Keratinocyte (primary cell): ENCODE measurements around the gene FNDC10. TPM values are rescaled to one million over a fixed set of nuclear protein-coding genes. Genes with fewer than 3 reads are reported as not detected.

Experiments
- DNase-seq: peaks from one replicate; pipeline ENCODE4 v3.0.0-alpha.2; 2011; ENCODE audit warnings: low read depth, missing footprints, low spot score
- FAIRE-seq: peaks from 2 replicates; lab custom pipeline; 2011; peaks lifted over from hg19 to GRCh38; lab: Jason Lieb, UNC
- H2AFZ ChIP-seq: 2 replicates; pipeline ENCODE4 v1.6.0; 2012; ENCODE audit warnings: low read length, control low read depth, inconsistent platforms; ENCODE audit not compliant: control insufficient read depth
- H3K27ac ChIP-seq: 2 replicates; pipeline ENCODE4 v1.5.1; 2011; ENCODE audit warnings: low read length; ENCODE audit not compliant: control insufficient read depth, insufficient read depth
- H3K27me3 ChIP-seq: 3 replicates; pipeline ENCODE4 v1.6.0; 2011; ENCODE audit warnings: low read length; ENCODE audit not compliant: control insufficient read depth, insufficient read depth; ENCODE audit errors: extremely low read depth
- H3K36me3 ChIP-seq, 2 experiments: 2 replicates in 1 of 2; 3 replicates in 1 of 2; pipeline ENCODE4 v1.5.1; 2011; ENCODE audit warnings: low read length in 2 of 2, mild to moderate bottlenecking in 1 of 2; ENCODE audit not compliant: control insufficient read depth in 2 of 2, insufficient read depth in 2 of 2; ENCODE audit errors: extremely low read depth in 1 of 2
- H3K4me1 ChIP-seq: 3 replicates; pipeline ENCODE4 v1.5.1; 2011; ENCODE audit warnings: low read length; ENCODE audit not compliant: control insufficient read depth, insufficient read depth; ENCODE audit errors: extremely low read depth
- H3K4me2 ChIP-seq: 3 replicates; pipeline ENCODE4 v1.6.0; 2011; ENCODE audit warnings: low read depth, low read length; ENCODE audit not compliant: control insufficient read depth, insufficient read depth; ENCODE audit errors: extremely low read depth
- H3K4me3 ChIP-seq, 3 experiments: fragments of 200-600 bp in 1 of 3; sonication (generic) in 1 of 3; 2 replicates in 2 of 3; 3 replicates in 1 of 3; pipeline ENCODE4 v1.5.1; 2011 to 2016; ENCODE audit warnings: low read length in 3 of 3, mild to moderate bottlenecking in 3 of 3, control low read depth in 2 of 3, inconsistent platforms in 1 of 3, low read depth in 1 of 3, mixed read lengths in 1 of 3, mixed run types in 1 of 3, moderate library complexity in 1 of 3; ENCODE audit not compliant: control insufficient read depth in 2 of 3, insufficient read depth in 2 of 3; ENCODE audit errors: extremely low read depth in 1 of 3
- H3K79me2 ChIP-seq: 2 replicates; pipeline ENCODE4 v1.6.0; 2012; ENCODE audit warnings: low read length; ENCODE audit not compliant: control insufficient read depth, insufficient read depth
- H3K9ac ChIP-seq: 3 replicates; pipeline ENCODE4 v1.6.0; 2011; ENCODE audit warnings: low read length; ENCODE audit not compliant: control insufficient read depth, insufficient read depth; ENCODE audit errors: extremely low read depth
- H3K9me1 ChIP-seq: 3 replicates; pipeline ENCODE4 v1.6.0; 2011; ENCODE audit warnings: low read length; ENCODE audit not compliant: control insufficient read depth, insufficient read depth; ENCODE audit errors: extremely low read depth
- H3K9me3 ChIP-seq: 2 replicates; pipeline ENCODE4 v1.5.1; 2012; ENCODE audit warnings: low read depth, low read length; ENCODE audit not compliant: control insufficient read depth
- H4K20me1 ChIP-seq: 3 replicates; pipeline ENCODE4 v1.6.0; 2011; ENCODE audit warnings: low read length; ENCODE audit not compliant: control insufficient read depth, insufficient read depth; ENCODE audit errors: extremely low read depth
- EZH2 ChIP-seq: IDR thresholded peaks from one replicate; pipeline ENCODE4 v1.6.1; 2012; ENCODE audit warnings: inconsistent platforms, mild to moderate bottlenecking, low read length, moderate library complexity
- dilution Hi-C: fragments of 300-500 bp; cut with MboI; formaldehyde crosslinking; loops from one replicate; pipeline ENCODE4 v1.7.0; 2020; ENCODE audit warnings: low sequenced_read_pairs; ENCODE audit not compliant: extremely low pct_ligation_motif_present
- polyA plus RNA-seq, 5 experiments: library from polyadenylated mRNA; depleted of rRNA in 3 of 5; stranded (reverse) in 3 of 5; stranded (forward) in 1 of 5; unstranded in 1 of 5; fragments of >200 nt; gene quantifications; 1 replicate in 1 of 5; 2 replicates in 3 of 5; 3 replicates in 1 of 5; pipeline versions ENCODE4 v1.2.1 to v1.2.3, GENCODE V29; 2011 to 2012; ENCODE audit warnings: missing spikeins in 2 of 5, low read depth in 1 of 5, low replicate concordance in 1 of 5
- TF ChIP-seq, protein P1 (sequence below), 3 experiments: IDR thresholded peaks in 1 of 3; conservative IDR thresholded peaks in 1 of 3; optimal IDR thresholded peaks in 1 of 3; 2 replicates in 2 of 3; 3 replicates in 1 of 3; pipeline versions ENCODE3 to v1.5.1; 2011; ENCODE audit warnings: low read length in 3 of 3, mild to moderate bottlenecking in 3 of 3, moderate library complexity in 2 of 3, control low read depth in 1 of 3, inconsistent platforms in 1 of 3; ENCODE audit not compliant: insufficient read depth in 2 of 3; ENCODE audit errors: extremely low read depth in 1 of 3

Gene FNDC10
- polyA plus RNA-seq, 1 donor (not counting 4 experiments of a cell fraction or from before 2014, with no cell fraction given): 1.2 TPM

- peaks cover 0 to 3% of the 10 kb centered on the region in 2 experiments for H3K36me3 ChIP-seq
- H3K4me2 ChIP-seq: no peak overlapping the region
- DNase-seq (no peak), FAIRE-seq (no peak)
- H3K9me3 ChIP-seq: no peaks in the 10 kb centered on the region
- H3K4me1 ChIP-seq: peaks cover 9% of the 10 kb centered on the region
- no peak for TF ChIP-seq EZH2
- TF ChIP-seq, protein P1, sequence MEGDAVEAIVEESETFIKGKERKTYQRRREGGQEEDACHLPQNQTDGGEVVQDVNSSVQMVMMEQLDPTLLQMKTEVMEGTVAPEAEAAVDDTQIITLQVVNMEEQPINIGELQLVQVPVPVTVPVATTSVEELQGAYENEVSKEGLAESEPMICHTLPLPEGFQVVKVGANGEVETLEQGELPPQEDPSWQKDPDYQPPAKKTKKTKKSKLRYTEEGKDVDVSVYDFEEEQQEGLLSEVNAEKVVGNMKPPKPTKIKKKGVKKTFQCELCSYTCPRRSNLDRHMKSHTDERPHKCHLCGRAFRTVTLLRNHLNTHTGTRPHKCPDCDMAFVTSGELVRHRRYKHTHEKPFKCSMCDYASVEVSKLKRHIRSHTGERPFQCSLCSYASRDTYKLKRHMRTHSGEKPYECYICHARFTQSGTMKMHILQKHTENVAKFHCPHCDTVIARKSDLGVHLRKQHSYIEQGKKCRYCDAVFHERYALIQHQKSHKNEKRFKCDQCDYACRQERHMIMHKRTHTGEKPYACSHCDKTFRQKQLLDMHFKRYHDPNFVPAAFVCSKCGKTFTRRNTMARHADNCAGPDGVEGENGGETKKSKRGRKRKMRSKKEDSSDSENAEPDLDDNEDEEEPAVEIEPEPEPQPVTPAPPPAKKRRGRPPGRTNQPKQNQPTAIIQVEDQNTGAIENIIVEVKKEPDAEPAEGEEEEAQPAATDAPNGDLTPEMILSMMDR (optimal IDR thresholded peaks at IDR 0.05 in 1 of 3, IDR thresholded peaks at IDR 0.05 in 1 of 3, conservative IDR thresholded peaks at IDR 0.05 in 1 of 3; ENCODE audit: extremely low read depth in 1 of 3, insufficient read depth in 2 of 3, low read length in 3 of 3): no peak
- H3K27ac ChIP-seq: no peak overlapping the region
- H3K9me1 ChIP-seq: peaks cover 2% of the 10 kb centered on the region
- H2AFZ ChIP-seq: no peak overlapping the region
- no peak overlapping the region for H3K9ac ChIP-seq
- dilution Hi-C loops: no loop called here
- H4K20me1 ChIP-seq: peaks cover 17% of the 10 kb centered on the region
- no peaks in the 10 kb centered on the region for H3K27me3 ChIP-seq
- peaks cover 51% of the 10 kb centered on the region for H3K79me2 ChIP-seq
- H3K4me3 ChIP-seq: no peak overlapping the region
Observed at GRCh38 chr1:1554550-1554925, 45.4 kb downstream of the FNDC10 start.

DNA sequence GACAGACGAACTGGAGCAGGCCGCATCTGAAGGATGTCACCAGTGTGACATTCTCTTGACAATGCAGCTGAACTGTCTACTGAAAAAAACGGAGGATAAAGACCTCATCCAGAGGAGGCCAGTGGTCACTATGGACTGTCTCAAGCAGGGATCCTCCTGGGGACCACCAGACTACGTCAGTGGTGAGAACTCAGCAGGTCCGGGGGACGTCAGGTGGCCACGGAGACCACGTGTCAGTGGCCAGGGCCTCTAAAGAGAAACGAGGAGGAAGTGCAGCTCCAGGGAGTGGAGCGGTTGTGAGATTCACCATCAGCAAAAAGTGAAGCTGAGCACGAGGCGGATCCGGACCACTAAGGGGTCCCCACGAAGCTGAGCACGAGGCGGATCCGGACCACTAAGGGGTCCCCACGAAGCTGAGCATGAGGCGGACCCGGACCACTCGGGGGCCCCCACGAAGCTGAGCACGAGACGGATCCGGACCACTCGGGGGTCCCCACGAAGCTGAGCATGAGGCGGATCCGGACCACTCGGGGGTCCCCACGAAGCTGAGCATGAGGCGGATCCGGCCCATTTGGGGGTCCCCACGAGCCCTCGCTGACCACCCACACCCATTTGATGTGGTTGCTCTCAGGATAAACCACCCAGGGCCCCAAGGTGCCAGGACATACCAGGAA lies 46.0 kb downstream of the FNDC10 start:
- H3K4me2 ChIP-seq: no peak overlapping the region
- peaks cover 17% of the 10 kb centered on the region for H4K20me1 ChIP-seq
- peaks cover 2% of the 10 kb centered on the region for H3K9me1 ChIP-seq
- H3K9me3 ChIP-seq: no peaks in the 10 kb centered on the region
- DNase-seq (no peak), FAIRE-seq (no peak)
- H3K9ac ChIP-seq: no peak overlapping the region
- H3K79me2 ChIP-seq: peaks cover 46% of the 10 kb centered on the region
- H3K4me3 ChIP-seq: no peak overlapping the region
- peaks cover 0 to 4% of the 10 kb centered on the region in 2 experiments for H3K36me3 ChIP-seq
- peaks cover 9% of the 10 kb centered on the region for H3K4me1 ChIP-seq
- no peak for TF ChIP-seq EZH2
- TF ChIP-seq, protein P1 (optimal IDR thresholded peaks at IDR 0.05 in 1 of 3, IDR thresholded peaks at IDR 0.05 in 1 of 3, conservative IDR thresholded peaks at IDR 0.05 in 1 of 3; ENCODE audit: extremely low read depth in 1 of 3, insufficient read depth in 2 of 3, low read length in 3 of 3): no peak
- dilution Hi-C loops: no loop called here
- H2AFZ ChIP-seq: no peak overlapping the region
- no peaks in the 10 kb centered on the region for H3K27me3 ChIP-seq
- no peak overlapping the region for H3K27ac ChIP-seq
